Naive thymus-derived CD4-positive, alpha-beta T cell (primary cell): ENCODE results near the gene NOX5. TPM values are rescaled to one million over a fixed set of nuclear protein-coding genes. Genes with fewer than 3 reads are reported as not detected.
A peak's percentile ranks its signal among the peaks of the same experiment; 100 is the strongest.

ENCODE experiments used
- ATAC-seq: fragments of 150-1000 bp; cut with Tn5 transposase; 2 replicates; pipeline ENCODE4 v1.10.0; 2021; ENCODE audit warnings: mild to moderate bottlenecking, moderate library complexity
- CTCF ChIA-PET: fragments of 350-600 bp; sonication (Branson Sonifier 250); formaldehyde crosslinking; loops from one replicate; lab custom pipeline; 2021; ENCODE audit warnings: antibody characterized with exemption; lab: Charles Lee
- POLR2A ChIA-PET: fragments of 350-600 bp; sonication (Branson Sonifier 250); formaldehyde crosslinking; loops from one replicate; lab custom pipeline; 2021; ENCODE audit warnings: antibody characterized with exemption, inconsistent platforms; lab: Charles Lee
- DNase-seq, 9 donors: peaks; one replicate each; pipeline versions ENCODE4 v3.0.0 to v3.0.0-alpha.2; 2020 to 2022; ENCODE audit warnings: mixed read lengths in 1 of 9
- H3K27ac ChIP-seq: one replicate; pipeline ENCODE4 v1.7.0; 2013; ENCODE audit warnings: mild to moderate bottlenecking, low read depth, low read length, moderate library complexity
- H3K27me3 ChIP-seq, 2 donors: one replicate each; pipeline ENCODE4 v1.7.0; 2013; ENCODE audit warnings: low read length in 2 of 2, mild to moderate bottlenecking in 2 of 2, moderate library complexity in 2 of 2; ENCODE audit not compliant: control insufficient read depth in 2 of 2, insufficient read depth in 2 of 2
- H3K36me3 ChIP-seq, 3 experiments: 1 replicate in 2 of 3; 2 replicates in 1 of 3; pipeline ENCODE4 v1.7.0; 2013; ENCODE audit warnings: low read length in 3 of 3, mild to moderate bottlenecking in 3 of 3, moderate library complexity in 1 of 3; ENCODE audit not compliant: insufficient read depth in 3 of 3, control insufficient read depth in 2 of 3
- H3K4me1 ChIP-seq, 2 donors: one replicate each; pipeline ENCODE4 v1.7.0; 2013; ENCODE audit warnings: low read length in 2 of 2, mild to moderate bottlenecking in 2 of 2, moderate library complexity in 1 of 2; ENCODE audit not compliant: control insufficient read depth in 2 of 2, insufficient read depth in 2 of 2
- H3K4me3 ChIP-seq: 2 replicates; pipeline ENCODE4 v1.7.0; 2013; ENCODE audit warnings: mild to moderate bottlenecking, low read length
- H3K9me3 ChIP-seq, 3 experiments: 1 replicate in 2 of 3; 2 replicates in 1 of 3; pipeline ENCODE4 v1.7.0; 2013; ENCODE audit warnings: low read length in 3 of 3; ENCODE audit not compliant: control insufficient read depth in 2 of 3
- H3K27ac Mint-ChIP-seq, 9 donors: one replicate each; pipeline ENCODE4 v1.8.0; 2020 to 2022; ENCODE audit warnings: mixed read lengths in 9 of 9, mild to moderate bottlenecking in 8 of 9, moderate library complexity in 5 of 9, inconsistent platforms in 2 of 9
- H3K27me3 Mint-ChIP-seq, 5 donors: one replicate each; pipeline ENCODE4 v1.8.0; 2021 to 2022; ENCODE audit warnings: mixed read lengths in 5 of 5, mild to moderate bottlenecking in 1 of 5
- H3K36me3 Mint-ChIP-seq, 5 donors: one replicate each; pipeline ENCODE4 v1.8.0; 2020 to 2022; ENCODE audit warnings: mixed read lengths in 5 of 5, mild to moderate bottlenecking in 3 of 5, inconsistent platforms in 1 of 5
- H3K4me1 Mint-ChIP-seq, 7 donors: one replicate each; pipeline ENCODE4 v1.8.0; 2020 to 2022; ENCODE audit warnings: mixed read lengths in 7 of 7, mild to moderate bottlenecking in 3 of 7, inconsistent platforms in 1 of 7
- H3K4me3 Mint-ChIP-seq, 10 donors: one replicate each; pipeline ENCODE4 v1.8.0; 2020 to 2022; ENCODE audit warnings: mild to moderate bottlenecking in 10 of 10, mixed read lengths in 10 of 10, moderate library complexity in 6 of 10, inconsistent platforms in 2 of 10
- H3K9me3 Mint-ChIP-seq, 11 donors: one replicate each; pipeline ENCODE4 v1.8.0; 2020 to 2022; ENCODE audit warnings: mixed read lengths in 11 of 11, mild to moderate bottlenecking in 4 of 11, inconsistent platforms in 1 of 11, moderate library complexity in 1 of 11
- intact Hi-C, 2 donors: fragments of 100-400 bp; cut with micrococcal nuclease; formaldehyde crosslinking; loops; one replicate each; pipeline ENCODE4 v1.15.1; 2023
- polyA plus RNA-seq, 2 donors: library from polyadenylated mRNA; unstranded; fragments of 300-500 nt; fragmentation: Illumina TruSeq; gene quantifications; one replicate each; pipeline ENCODE4 v1.2.3, GENCODE V29; 2021
- total RNA-seq, 6 experiments: library from RNA in 5 of 6; stranded (reverse) in 5 of 6; gene quantifications; 1 replicate in 5 of 6; 2 replicates in 1 of 6; pipeline ENCODE4 v1.2.3 and lab custom pipeline; 2021 to 2026

NOX5 gene
- total and polyA plus RNA-seq, 7 experiments from 2014 or later, result 0.05 TPM; not detected in 6

GRCh38 chr15:69034352-69034751, 19.9 kb downstream of the NOX5 start:
- ChIA-PET CTCF (no interaction called here), POLR2A (no interaction called here)
- Mint-ChIP-seq H3K36me3 (no peaks in the 10 kb centered on the region), H3K9me3 (no peaks in the 10 kb centered on the region), H3K4me3 (no peak overlapping the region), H3K27me3 (peaks cover 19 to 41% (median 26%) of the 10 kb centered on the region in 5 donors), H3K27ac (no peak overlapping the region), H3K4me1 (peaks cover 3 to 11% (median 4%) of the 10 kb centered on the region in 7 donors)
- ATAC-seq (no peak), DNase-seq (no peak)
- Histone ChIP-seq H3K27ac (no peak overlapping the region), H3K27me3 (no peaks in the 10 kb centered on the region), H3K36me3 (no peaks in the 10 kb centered on the region), H3K4me3 (no peak overlapping the region), H3K9me3 (no peaks in the 10 kb centered on the region), H3K4me1 (peaks cover 0 to 4% of the 10 kb centered on the region in 2 donors)
- intact Hi-C loops, result no loop called here

- no peaks in the 10 kb centered on the region for H3K36me3 Mint-ChIP-seq
- peaks cover 0 to 4% of the 10 kb centered on the region in 2 donors for H3K4me1 ChIP-seq
- peaks cover 11 to 40% (median 26%) of the 10 kb centered on the region in 5 donors for H3K27me3 Mint-ChIP-seq
- intact Hi-C loops, result no loop called here
- no peak for ATAC-seq
- POLR2A ChIA-PET, result no interaction called here
- no peak overlapping the region for H3K27ac ChIP-seq
- peaks cover 3 to 11% (median 4%) of the 10 kb centered on the region in 7 donors for H3K4me1 Mint-ChIP-seq
- H3K36me3 ChIP-seq, result no peaks in the 10 kb centered on the region
- no peaks in the 10 kb centered on the region for H3K9me3 ChIP-seq
- H3K27me3 ChIP-seq, result no peaks in the 10 kb centered on the region
- H3K4me3 ChIP-seq, result no peak overlapping the region
- H3K4me3 Mint-ChIP-seq, result no peak overlapping the region
- H3K9me3 Mint-ChIP-seq, result no peaks in the 10 kb centered on the region
- CTCF ChIA-PET, result no interaction called here
- no peak for DNase-seq
- no peak overlapping the region for H3K27ac Mint-ChIP-seq
Measured at GRCh38 chr15:69035205-69035917, 20.9 kb downstream of the NOX5 start.

- Mint-ChIP-seq H3K27ac (no peak overlapping the region), H3K36me3 (no peaks in the 10 kb centered on the region), H3K9me3 (no peaks in the 10 kb centered on the region), H3K4me1 (peaks cover 3 to 11% (median 4%) of the 10 kb centered on the region in 7 donors), H3K27me3 (peaks cover 6 to 39% (median 25%) of the 10 kb centered on the region in 5 donors), H3K4me3 (no peak overlapping the region)
- CTCF ChIA-PET, result no interaction called here
- H3K27me3 ChIP-seq, result no peaks in the 10 kb centered on the region
- DNase-seq (no peak), ATAC-seq (no peak)
- no peak overlapping the region for H3K4me3 ChIP-seq
- H3K36me3 ChIP-seq, result no peaks in the 10 kb centered on the region
- POLR2A ChIA-PET, result no interaction called here
- H3K4me1 ChIP-seq, result peaks cover 0 to 4% of the 10 kb centered on the region in 2 donors
- intact Hi-C loops, result no loop called here
- no peaks in the 10 kb centered on the region for H3K9me3 ChIP-seq
- H3K27ac ChIP-seq, result no peak overlapping the region
Measured at GRCh38 chr15:69035918-69036258, 21.4 kb downstream of the NOX5 start.

- no peaks in the 10 kb centered on the region for H3K36me3 ChIP-seq
- ChIA-PET POLR2A (no interaction called here), CTCF (no interaction called here)
- no peaks in the 10 kb centered on the region for H3K9me3 ChIP-seq
- intact Hi-C loops, result no loop called here
- DNase-seq, result no peak
- no peaks in the 10 kb centered on the region for H3K27me3 ChIP-seq
- H3K27ac Mint-ChIP-seq, result no peak overlapping the region
- H3K9me3 Mint-ChIP-seq, result no peaks in the 10 kb centered on the region
- no peaks in the 10 kb centered on the region for H3K36me3 Mint-ChIP-seq
- peaks cover 0 to 2% of the 10 kb centered on the region in 2 donors for H3K4me1 ChIP-seq
- ATAC-seq, result no peak
- H3K27ac ChIP-seq, result no peak overlapping the region
- H3K4me3 Mint-ChIP-seq, result no peak overlapping the region
- peaks cover 3 to 7% (median 3%) of the 10 kb centered on the region in 7 donors for H3K4me1 Mint-ChIP-seq
- peaks cover 3 to 36% (median 22%) of the 10 kb centered on the region in 5 donors for H3K27me3 Mint-ChIP-seq
- no peak overlapping the region for H3K4me3 ChIP-seq
Measured at GRCh38 chr15:69036826-69037225, 22.3 kb downstream of the NOX5 start.

GRCh38 chr15:69037482-69037881, 23.0 kb downstream of the NOX5 start:
- CTCF ChIA-PET, result no interaction called here
- no peak overlapping the region for H3K27ac ChIP-seq
- POLR2A ChIA-PET, result no interaction called here
- no peak for ATAC-seq
- intact Hi-C loops, result no loop called here
- no peak for DNase-seq
- H3K4me3 ChIP-seq, result no peak overlapping the region
- H3K4me3 Mint-ChIP-seq, result no peak overlapping the region
- no peaks in the 10 kb centered on the region for H3K27me3 ChIP-seq
- no peaks in the 10 kb centered on the region for H3K4me1 ChIP-seq
- H3K36me3 ChIP-seq, result no peaks in the 10 kb centered on the region
- H3K36me3 Mint-ChIP-seq, result no peaks in the 10 kb centered on the region
- H3K9me3 Mint-ChIP-seq, result no peaks in the 10 kb centered on the region
- H3K27ac Mint-ChIP-seq, result no peak overlapping the region
- no peaks in the 10 kb centered on the region for H3K9me3 ChIP-seq
- H3K4me1 Mint-ChIP-seq, result peaks cover 0 to 5% (median 0%) of the 10 kb centered on the region in 7 donors
- H3K27me3 Mint-ChIP-seq, result peaks cover 0 to 33% (median 22%) of the 10 kb centered on the region in 5 donors

- Mint-ChIP-seq H3K4me1 (peaks cover 0 to 5% (median 0%) of the 10 kb centered on the region in 7 donors), H3K27ac (no peak overlapping the region), H3K36me3 (no peaks in the 10 kb centered on the region), H3K4me3 (no peak overlapping the region), H3K9me3 (no peaks in the 10 kb centered on the region), H3K27me3 (peaks cover 0 to 35% (median 22%) of the 10 kb centered on the region in 5 donors)
- ChIA-PET POLR2A (no interaction called here), CTCF (interaction anchor here (0.5 kb wide), 1 partner anchor 13 kb away, joined by 3 read pairs; no protein-coding TSS in a partner anchor)
- Histone ChIP-seq H3K9me3 (no peaks in the 10 kb centered on the region), H3K4me3 (no peak overlapping the region), H3K27ac (no peak overlapping the region), H3K4me1 (no peaks in the 10 kb centered on the region), H3K27me3 (no peaks in the 10 kb centered on the region), H3K36me3 (no peaks in the 10 kb centered on the region)
- ATAC-seq (no peak), DNase-seq (no peak)
- intact Hi-C loops, result no loop called here
Measured at GRCh38 chr15:69037977-69038376, 23.5 kb downstream of the NOX5 start.

GRCh38 chr15:69038508-69038907, 24.0 kb downstream of the NOX5 start:
- Mint-ChIP-seq H3K27ac (no peak overlapping the region), H3K9me3 (no peaks in the 10 kb centered on the region), H3K27me3 (peaks cover 0 to 37% (median 22%) of the 10 kb centered on the region in 5 donors), H3K4me3 (no peak overlapping the region), H3K4me1 (peaks cover 0 to 5% (median 0%) of the 10 kb centered on the region in 7 donors), H3K36me3 (no peaks in the 10 kb centered on the region)
- intact Hi-C loops, result no loop called here
- H3K36me3 ChIP-seq, result no peaks in the 10 kb centered on the region
- H3K4me1 ChIP-seq, result no peaks in the 10 kb centered on the region
- ATAC-seq, result no peak
- POLR2A ChIA-PET, result no interaction called here
- no peaks in the 10 kb centered on the region for H3K9me3 ChIP-seq
- CTCF ChIA-PET, result interaction anchor here (0.5 kb wide), 1 partner anchor 13 kb away, joined by 3 read pairs; no protein-coding TSS in a partner anchor
- peak in 1 of 9 donors; percentile 4 for DNase-seq
- no peak overlapping the region for H3K4me3 ChIP-seq
- no peak overlapping the region for H3K27ac ChIP-seq
- H3K27me3 ChIP-seq, result no peaks in the 10 kb centered on the region
